ENCODE results near the gene SORCS1.

DNA sequence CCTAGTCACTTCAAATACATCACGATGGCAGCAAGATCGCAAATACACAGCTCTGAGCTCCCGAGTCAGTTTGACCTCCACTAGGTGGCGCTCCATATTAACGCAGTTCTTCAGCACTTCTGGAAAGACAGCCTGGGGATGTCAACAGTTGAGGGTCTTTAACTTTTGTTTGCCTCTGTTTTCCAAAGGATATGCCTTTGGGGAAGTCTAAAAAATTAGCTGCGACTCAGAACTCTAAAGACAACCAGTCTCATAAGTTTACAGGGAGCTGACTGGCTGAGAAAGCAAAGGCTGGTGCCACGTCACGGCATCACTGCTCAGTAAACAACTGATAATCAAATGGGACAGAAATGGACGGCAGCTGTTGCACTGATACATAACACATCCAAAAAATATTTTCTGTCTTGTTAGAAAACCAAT, 458.8 kb downstream of the SORCS1 start:
- TF ChIP-seq YY1 (IDR thresholded peaks at IDR 0.05; ENCODE audit: low read depth) (no peak), EGR1 (IDR thresholded peaks at IDR 0.05) (no peak)
- TF ChIP-seq, protein P1, sequence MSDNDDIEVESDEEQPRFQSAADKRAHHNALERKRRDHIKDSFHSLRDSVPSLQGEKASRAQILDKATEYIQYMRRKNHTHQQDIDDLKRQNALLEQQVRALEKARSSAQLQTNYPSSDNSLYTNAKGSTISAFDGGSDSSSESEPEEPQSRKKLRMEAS (IDR thresholded peaks at IDR 0.05): no peak

All from Ishikawa (cell line).